Measurements from ENCODE around the gene TTC34.

- TF ChIP-seq POLR2A (IDR thresholded peaks at IDR 0.05; ENCODE audit: low read depth, low read length) (no peak), POLR2AphosphoS5 (IDR thresholded peaks at IDR 0.05; ENCODE audit: low read depth, low read length) (no peak)
Observed at GRCh38 chr1:2811533-2811918, 10.0 kb upstream of the TTC34 start.

Measured in GM12892 (cell line).